Chondrocyte (in vitro differentiated cells): ENCODE results near the gene BMP6. TPM values are rescaled to one million over a fixed set of nuclear protein-coding genes. Genes with fewer than 3 reads are reported as not detected.

Experiments
- DNase-seq: peaks from one replicate; pipeline ENCODE4 v3.0.0; 2021; ENCODE audit warnings: mixed read lengths, low spot score
- H3K27ac Mint-ChIP-seq: one replicate; pipeline ENCODE4 v1.8.0; 2021; ENCODE audit warnings: mild to moderate bottlenecking, moderate library complexity, mixed read lengths; ENCODE audit not compliant: unreplicated experiment
- H3K27me3 Mint-ChIP-seq: 2 replicates; pipeline ENCODE4 v1.8.0; 2021; ENCODE audit warnings: low read depth, mixed read lengths
- H3K36me3 Mint-ChIP-seq: 2 replicates; pipeline ENCODE4 v1.8.0; 2021; ENCODE audit warnings: low read depth, mixed read lengths
- H3K4me1 Mint-ChIP-seq: 2 replicates; pipeline ENCODE4 v1.8.0; 2021; ENCODE audit warnings: low read depth, mild to moderate bottlenecking, mixed read lengths
- H3K4me3 Mint-ChIP-seq: one replicate; pipeline ENCODE4 v1.8.0; 2021; ENCODE audit warnings: mild to moderate bottlenecking, moderate library complexity, mixed read lengths; ENCODE audit not compliant: unreplicated experiment
- H3K9me3 Mint-ChIP-seq: 2 replicates; pipeline ENCODE4 v1.8.0; 2021; ENCODE audit warnings: low read depth, mixed read lengths
- CTCF ChIP-seq: fragments of 200-600 bp; sonication (generic); IDR thresholded peaks from 2 replicates; pipeline ENCODE4 v1.5.0; 2021; ENCODE audit warnings: antibody characterized with exemption, mild to moderate bottlenecking, moderate library complexity
- total RNA-seq: library from RNA; stranded (reverse); gene quantifications from 3 replicates; pipeline ENCODE4 v1.2.1, GENCODE V29; 2021

Gene BMP6
- total RNA-seq, 1 donor from 2014 or later = 0.50 TPM

- peaks cover 38% of the 10 kb centered on the region for H3K27me3 Mint-ChIP-seq
- no peak for TF ChIP-seq CTCF
Observed at GRCh38 chr6:7773914-7774313, 48.0 kb downstream of the BMP6 start.

GRCh38 chr6:7776509-7776908 is 50.6 kb downstream of the BMP6 start:
- no peak for DNase-seq
- no peaks in the 10 kb centered on the region for H3K9me3 Mint-ChIP-seq
- H3K4me3 Mint-ChIP-seq = no peak overlapping the region
- no peak for TF ChIP-seq CTCF
- H3K36me3 Mint-ChIP-seq = no peaks in the 10 kb centered on the region
- H3K4me1 Mint-ChIP-seq = no peaks in the 10 kb centered on the region
- H3K27me3 Mint-ChIP-seq = peaks cover 40% of the 10 kb centered on the region
- H3K27ac Mint-ChIP-seq = no peak overlapping the region

More at GRCh38 chr6:7773914-7774313, 48.0 kb downstream of the BMP6 start:
- H3K9me3 Mint-ChIP-seq = no peaks in the 10 kb centered on the region
- no peak for DNase-seq
- H3K4me1 Mint-ChIP-seq = peaks cover 5% of the 10 kb centered on the region
- H3K4me3 Mint-ChIP-seq = no peak overlapping the region
- no peak overlapping the region for H3K27ac Mint-ChIP-seq
- no peaks in the 10 kb centered on the region for H3K36me3 Mint-ChIP-seq

- H3K4me1 Mint-ChIP-seq = no peaks in the 10 kb centered on the region
- H3K27me3 Mint-ChIP-seq = peaks cover 45% of the 10 kb centered on the region
- H3K9me3 Mint-ChIP-seq = no peaks in the 10 kb centered on the region
- no peak for DNase-seq
- H3K27ac Mint-ChIP-seq = no peak overlapping the region
- H3K36me3 Mint-ChIP-seq = no peaks in the 10 kb centered on the region
- no peak for TF ChIP-seq CTCF
- H3K4me3 Mint-ChIP-seq = no peak overlapping the region
Observed at GRCh38 chr6:7777074-7777473, 51.2 kb downstream of the BMP6 start.

GRCh38 chr6:7781240-7781639 is 55.3 kb downstream of the BMP6 start:
- no peaks in the 10 kb centered on the region for H3K36me3 Mint-ChIP-seq
- H3K27ac Mint-ChIP-seq = no peak overlapping the region
- no peak overlapping the region for H3K4me3 Mint-ChIP-seq
- H3K9me3 Mint-ChIP-seq = no peaks in the 10 kb centered on the region
- H3K4me1 Mint-ChIP-seq = peaks cover 3% of the 10 kb centered on the region
- H3K27me3 Mint-ChIP-seq = peaks cover 52% of the 10 kb centered on the region
- DNase-seq = no peak
- TF ChIP-seq CTCF = no peak

GRCh38 chr6:7784248-7784647 is 58.3 kb downstream of the BMP6 start:
- no peak for DNase-seq
- Mint-ChIP-seq H3K27me3 (peaks cover 38% of the 10 kb centered on the region), H3K4me1 (peaks cover 15% of the 10 kb centered on the region), H3K9me3 (no peaks in the 10 kb centered on the region), H3K4me3 (no peak overlapping the region), H3K27ac (no peak overlapping the region), H3K36me3 (no peaks in the 10 kb centered on the region)
- TF ChIP-seq CTCF = no peak
